Measurements from ENCODE around the gene SPINT2. TPM values are rescaled to one million over a fixed set of nuclear protein-coding genes. Genes with fewer than 3 reads are reported as not detected.

The SPINT2 gene
- total RNA-seq: 183 TPM

GRCh38 chr19:38264486-38265212, at the start of gene SPINT2:
Gene SPINT2, plus strand, starts transcription at chr19:38264573. Its CDS starts 320 bp downstream, at chr19:38264893.

GRCh38 chr19:38224014-38224862, 40.1 kb upstream of the SPINT2 start, which contains the start of gene DPF1:
Gene DPF1, minus strand, starts transcription at chr19:38224222. Its CDS starts 80 bp downstream, at chr19:38224142.

GRCh38 chr19:38303517-38304351, 39.4 kb downstream of the SPINT2 start, which contains the start of gene C19orf33:
Gene C19orf33, plus strand, starts transcription at chr19:38304251. Its CDS starts 11 bp downstream, at chr19:38304262.

GRCh38 chr19:38315657-38316476, 51.5 kb downstream of the SPINT2 start, which contains the start of gene YIF1B:
Gene YIF1B, minus strand, starts transcription at chr19:38315947. Its CDS starts 30 bp downstream, at chr19:38315917.

GRCh38 chr19:38319421-38320258, 55.3 kb downstream of the SPINT2 start, which contains the start of gene KCNK6:
Gene KCNK6, plus strand, starts transcription at chr19:38319845. Its CDS starts 106 bp downstream, at chr19:38319951.

Small RNA genes lying within 50 kb of the gene (small RNA-seq; reads per million reads assigned to genes)
- gene RF00019: not detected

Other genes starting within 250 kb of the SPINT2 start
- 43.8 TPM for gene DPF1, start 40.4 kb upstream of the SPINT2 start, total RNA-seq
- not detected for gene PPP1R14A, start 8.2 kb upstream of the SPINT2 start, total RNA-seq
- not detected for gene C19orf33, start 39.7 kb downstream of the SPINT2 start, total RNA-seq
- 40.4 TPM for gene YIF1B, start 51.4 kb downstream of the SPINT2 start, total RNA-seq
- gene KCNK6, start 55.3 kb downstream of the SPINT2 start, total RNA-seq: 0.23 TPM
- gene CATSPERG, start 71.3 kb downstream of the SPINT2 start, total RNA-seq: 9.5 TPM
- 151 TPM for gene PSMD8, start 110.0 kb downstream of the SPINT2 start, total RNA-seq
- gene GGN, start 123.5 kb downstream of the SPINT2 start, total RNA-seq: 1.2 TPM
- 2.5 TPM for gene SPRED3, start 124.1 kb downstream of the SPINT2 start, total RNA-seq
- gene FAM98C, start 138.5 kb downstream of the SPINT2 start, total RNA-seq: 19.1 TPM
- gene RASGRP4, start 161.6 kb downstream of the SPINT2 start, total RNA-seq: 0.23 TPM
- gene RYR1, start 169.1 kb downstream of the SPINT2 start, total RNA-seq: 4.6 TPM

All from diencephalon (tissue), 1 donor.